Cortex of kidney (tissue), 1 donor: ENCODE data around the gene ZSWIM5.
"Not testable (repeated sequence)": the region's sequence is repeated elsewhere in the genome, so short reads cannot be mapped to it uniquely, and the experiment has no call there.

Source experiments
- DNase-seq: peaks from one replicate; lab custom pipeline; 2025; lab: John Stamatoyannopoulos, UW

Gene ZSWIM5

GRCh38 chr1:45089711-45090110, 116.7 kb downstream of the ZSWIM5 start:
- DNase-seq: no peak

- no peak for DNase-seq
Observed at GRCh38 chr1:45084562-45084961, 121.8 kb downstream of the ZSWIM5 start.

- no peak for DNase-seq
Observed at GRCh38 chr1:45079533-45079932, 126.9 kb downstream of the ZSWIM5 start.

- not testable (repeated sequence) for DNase-seq
Observed at GRCh38 chr1:45076959-45077358, 129.4 kb downstream of the ZSWIM5 start.

GRCh38 chr1:45071567-45071966, 134.8 kb downstream of the ZSWIM5 start:
- DNase-seq: no peak

- DNase-seq: no peak
Observed at GRCh38 chr1:45067806-45068205, 138.6 kb downstream of the ZSWIM5 start.

GRCh38 chr1:45065083-45065482, 141.3 kb downstream of the ZSWIM5 start:
- no peak for DNase-seq

GRCh38 chr1:45062463-45062862, 143.9 kb downstream of the ZSWIM5 start:
- not testable (repeated sequence) for DNase-seq

- no peak for DNase-seq
Observed at GRCh38 chr1:45059829-45060228, 146.6 kb downstream of the ZSWIM5 start.

- no peak for DNase-seq
Observed at GRCh38 chr1:45057542-45057941, 148.9 kb downstream of the ZSWIM5 start.

GRCh38 chr1:45051005-45051772, 155.2 kb downstream of the ZSWIM5 start:
- no peak for DNase-seq

GRCh38 chr1:45047032-45047431, 159.4 kb downstream of the ZSWIM5 start:
- DNase-seq: no peak

- DNase-seq: no peak
Observed at GRCh38 chr1:45044916-45045315, 161.5 kb downstream of the ZSWIM5 start.

- DNase-seq: no peak
Observed at GRCh38 chr1:45043094-45043493, 163.3 kb downstream of the ZSWIM5 start.

GRCh38 chr1:45040297-45040696, 166.1 kb downstream of the ZSWIM5 start:
- DNase-seq: no peak

- DNase-seq: no peak
Observed at GRCh38 chr1:45038661-45039364, 167.6 kb downstream of the ZSWIM5 start.

GRCh38 chr1:45038240-45038639, 168.2 kb downstream of the ZSWIM5 start:
- no peak for DNase-seq

GRCh38 chr1:45037456-45037855, 168.9 kb downstream of the ZSWIM5 start:
- DNase-seq: no peak

- no peak for DNase-seq
Observed at GRCh38 chr1:45035631-45036301, 170.6 kb downstream of the ZSWIM5 start.

- no peak for DNase-seq
Observed at GRCh38 chr1:45033356-45033755, 173.0 kb downstream of the ZSWIM5 start.

- no peak for DNase-seq
Observed at GRCh38 chr1:45032837-45033236, 173.6 kb downstream of the ZSWIM5 start.

- DNase-seq: no peak
Observed at GRCh38 chr1:45026446-45026845, 180.0 kb downstream of the ZSWIM5 start.

- no peak for DNase-seq
Observed at GRCh38 chr1:45023663-45024062, 182.7 kb downstream of the ZSWIM5 start.
